Ishikawa (cell line): ENCODE measurements around the gene RTF1.

Source experiments
- CEBPB ChIP-seq: IDR thresholded peaks from 2 replicates; pipeline ENCODE4 v1.6.1; 2012
- CREB1 ChIP-seq: IDR thresholded peaks from 2 replicates; pipeline ENCODE4 v1.6.1; 2012; ENCODE audit warnings: low read depth
- EGR1 ChIP-seq: IDR thresholded peaks from 2 replicates; pipeline ENCODE4 v1.6.1; 2012
- EP300 ChIP-seq: IDR thresholded peaks from 2 replicates; pipeline ENCODE4 v1.6.1; 2012; ENCODE audit warnings: borderline replicate concordance
- FOXM1 ChIP-seq: IDR thresholded peaks from 2 replicates; pipeline ENCODE4 v1.6.1; 2012; ENCODE audit warnings: low read depth, borderline replicate concordance
- MAX ChIP-seq: IDR thresholded peaks from 2 replicates; pipeline ENCODE4 v1.6.1; 2012
- NFIC ChIP-seq: IDR thresholded peaks from 2 replicates; pipeline ENCODE4 v1.6.1; 2012
- RAD21 ChIP-seq: IDR thresholded peaks from 2 replicates; pipeline ENCODE4 v1.6.1; 2012; ENCODE audit warnings: low read depth
- REST ChIP-seq: IDR thresholded peaks from 2 replicates; pipeline ENCODE4 v1.6.1; 2012; ENCODE audit warnings: low read depth, mild to moderate bottlenecking
- TAF1 ChIP-seq: IDR thresholded peaks from 2 replicates; pipeline ENCODE4 v1.6.1; 2012; ENCODE audit warnings: low read depth, mild to moderate bottlenecking
- TCF12 ChIP-seq: IDR thresholded peaks from 2 replicates; pipeline ENCODE4 v1.6.1; 2012; ENCODE audit warnings: low read depth
- TEAD4 ChIP-seq: IDR thresholded peaks from 2 replicates; pipeline ENCODE4 v1.6.1; 2012
- USF1 ChIP-seq: IDR thresholded peaks from 2 replicates; pipeline ENCODE4 v1.6.1; 2012
- YY1 ChIP-seq: IDR thresholded peaks from 2 replicates; pipeline ENCODE4 v1.6.1; 2012; ENCODE audit warnings: low read depth
- ZBTB7A ChIP-seq: IDR thresholded peaks from 2 replicates; pipeline ENCODE4 v1.6.1; 2012; ENCODE audit warnings: low read depth

Gene RTF1

GRCh38 chr15:41489641-41490040 is 72.7 kb downstream of the RTF1 start:
- TF ChIP-seq CREB1, result no peak

GRCh38 chr15:41490355-41490754 is 73.5 kb downstream of the RTF1 start:
- TF ChIP-seq RAD21, result no peak
- TF ChIP-seq FOXM1, result no peak
- no peak for TF ChIP-seq EGR1
- TF ChIP-seq MAX, result no peak
- no peak for TF ChIP-seq NFIC
- no peak for TF ChIP-seq CEBPB
- TF ChIP-seq YY1, result no peak
- TF ChIP-seq TEAD4, result no peak

- TF ChIP-seq ZBTB7A (no peak), USF1 (no peak), FOXM1 (no peak), NFIC (no peak), CEBPB (no peak), TAF1 (no peak), YY1 (no peak)
Measured at GRCh38 chr15:41491889-41492288, 75.0 kb downstream of the RTF1 start.

GRCh38 chr15:41492597-41493204 is 75.8 kb downstream of the RTF1 start:
- TF ChIP-seq NFIC, result no peak
- TF ChIP-seq RAD21, result no peak
- TF ChIP-seq USF1, result peak; percentile 54; the same call in 1 of the 2 replicates

GRCh38 chr15:41493205-41493901 is 76.5 kb downstream of the RTF1 start, which contains the start of gene ITPKA:
ITPKA (plus strand) TSS chr15:41493874; CDS start chr15:41493928, 54 bp downstream.
- no peak for TF ChIP-seq TEAD4
- no peak for TF ChIP-seq CEBPB
- TF ChIP-seq TAF1, result peak; percentile 18; the same call in 1 of the 2 replicates
- no peak for TF ChIP-seq EP300
- no peak; the same call in 1 of the 2 replicates for TF ChIP-seq ZBTB7A
- TF ChIP-seq RAD21, result no peak; the same call in 1 of the 2 replicates
- TF ChIP-seq NFIC, result no peak
- TF ChIP-seq CREB1, result no peak
- peak; percentile 93 for TF ChIP-seq EGR1
- TF ChIP-seq FOXM1, result no peak
- TF ChIP-seq USF1, result no peak
- TF ChIP-seq YY1, result 0 out of 2 replicates have a peak, but pooled peaks have one; percentile 8
- TF ChIP-seq REST, result no peak
- peak; percentile 21; the same call in 1 of the 2 replicates for TF ChIP-seq MAX
- no peak for TF ChIP-seq TCF12

GRCh38 chr15:41493902-41494189 is 77.0 kb downstream of the RTF1 start:
- TF ChIP-seq CEBPB, result no peak
- TF ChIP-seq USF1, result no peak
- TF ChIP-seq TCF12, result no peak
- TF ChIP-seq FOXM1, result no peak
- TF ChIP-seq EP300, result no peak
- no peak for TF ChIP-seq YY1
- TF ChIP-seq CREB1, result no peak
- TF ChIP-seq TEAD4, result no peak
- TF ChIP-seq REST, result no peak
- TF ChIP-seq NFIC, result no peak
- TF ChIP-seq TAF1, result no peak
- TF ChIP-seq MAX, result no peak
- TF ChIP-seq RAD21, result no peak
- TF ChIP-seq EGR1, result no peak
